Neuronal stem cell (in vitro differentiated cells): Measurements from ENCODE around the gene ZMYND10.

Source experiments
- DNase-seq: peaks from one replicate; pipeline ENCODE4 v3.0.0-alpha.2; 2013; ENCODE audit warnings: low spot score
- H2AFZ ChIP-seq: one replicate; pipeline ENCODE4 v1.6.1; 2013; ENCODE audit warnings: mild to moderate bottlenecking, low read length, inconsistent platforms
- H2AK5ac ChIP-seq: 2 replicates; pipeline ENCODE4 v1.6.1; 2013; ENCODE audit warnings: low read depth, mild to moderate bottlenecking, inconsistent platforms, low read length, moderate library complexity, mixed read lengths
- H2BK120ac ChIP-seq: 2 replicates; pipeline ENCODE4 v1.6.1; 2013; ENCODE audit warnings: low read depth, mild to moderate bottlenecking, inconsistent platforms, low read length, moderate library complexity, mixed read lengths
- H2BK12ac ChIP-seq: one replicate; pipeline ENCODE4 v1.6.1; 2013; ENCODE audit warnings: low read length, inconsistent platforms
- H2BK15ac ChIP-seq: 2 replicates; pipeline ENCODE4 v1.6.1; 2013; ENCODE audit warnings: mild to moderate bottlenecking, low read length, inconsistent platforms, mixed read lengths
- H2BK5ac ChIP-seq: one replicate; pipeline ENCODE4 v1.6.1; 2013; ENCODE audit warnings: inconsistent platforms, mild to moderate bottlenecking, low read length, moderate library complexity
- H3K14ac ChIP-seq: one replicate; pipeline ENCODE4 v1.6.1; 2013; ENCODE audit warnings: low read length, inconsistent platforms
- H3K18ac ChIP-seq: 2 replicates; pipeline ENCODE4 v1.6.1; 2013; ENCODE audit warnings: low read length, inconsistent platforms
- H3K23ac ChIP-seq: 2 replicates; pipeline ENCODE4 v1.6.1; 2013; ENCODE audit warnings: low read depth, mild to moderate bottlenecking, mixed read lengths, low read length, inconsistent platforms; ENCODE audit not compliant: poor library complexity
- H3K27ac ChIP-seq: replicated peaks from 3 replicates; pipeline ENCODE4 v1.5.1; 2013; ENCODE audit warnings: low read length, inconsistent platforms
- H3K27me3 ChIP-seq, 3 experiments: 2 replicates each; pipeline ENCODE4 v1.6.1; 2013; ENCODE audit warnings: low read length in 3 of 3, mild to moderate bottlenecking in 2 of 3, inconsistent platforms in 1 of 3, low read depth in 1 of 3, mixed read lengths in 1 of 3, moderate library complexity in 1 of 3; ENCODE audit not compliant: control insufficient read depth in 3 of 3, insufficient read depth in 3 of 3
- H3K36me3 ChIP-seq, 2 donors: replicated peaks in 1 of 2; 2 replicates each; pipeline ENCODE4 v1.6.1; 2013; ENCODE audit warnings: low read length in 2 of 2; ENCODE audit not compliant: control insufficient read depth in 2 of 2, insufficient read depth in 2 of 2
- H3K4ac ChIP-seq: 2 replicates; pipeline ENCODE4 v1.6.1; 2013; ENCODE audit warnings: inconsistent platforms, mild to moderate bottlenecking, low read length, moderate library complexity
- H3K4me1 ChIP-seq, 2 donors: 1 replicate in 1 of 2; 2 replicates in 1 of 2; pipeline ENCODE4 v1.6.1; 2013; ENCODE audit warnings: low read length in 2 of 2, low read depth in 1 of 2; ENCODE audit not compliant: control insufficient read depth in 2 of 2, insufficient read depth in 1 of 2
- H3K4me2 ChIP-seq: one replicate; pipeline ENCODE4 v1.6.1; 2013; ENCODE audit warnings: mild to moderate bottlenecking, low read length, inconsistent platforms; ENCODE audit not compliant: insufficient read depth, poor library complexity, severe bottlenecking
- H3K4me3 ChIP-seq, 2 donors: 2 replicates each; pipeline ENCODE4 v1.5.1; 2013; ENCODE audit warnings: low read length in 2 of 2, mild to moderate bottlenecking in 2 of 2, inconsistent platforms in 1 of 2, moderate library complexity in 1 of 2
- H3K79me1 ChIP-seq: one replicate; pipeline ENCODE4 v1.6.1; 2013; ENCODE audit warnings: low read depth, mild to moderate bottlenecking, inconsistent platforms, low read length, moderate library complexity
- H3K9ac ChIP-seq: one replicate; pipeline ENCODE4 v1.6.1; 2013; ENCODE audit warnings: mild to moderate bottlenecking, low read depth, low read length, inconsistent platforms; ENCODE audit not compliant: poor library complexity
- H3K9me3 ChIP-seq, 2 donors: replicated peaks in 1 of 2; 2 replicates each; pipeline versions ENCODE3 to v1.6.1; 2013; ENCODE audit warnings: low read length in 2 of 2, mild to moderate bottlenecking in 2 of 2, inconsistent platforms in 1 of 2, low read depth in 1 of 2, mixed read lengths in 1 of 2, moderate library complexity in 1 of 2; ENCODE audit not compliant: control insufficient read depth in 2 of 2, insufficient read depth in 1 of 2
- H4K8ac ChIP-seq: one replicate; pipeline ENCODE4 v1.6.1; 2013; ENCODE audit warnings: low read depth, mild to moderate bottlenecking, inconsistent platforms, low read length, moderate library complexity
- H4K91ac ChIP-seq: one replicate; pipeline ENCODE4 v1.6.1; 2013; ENCODE audit warnings: low read length, low read depth, mild to moderate bottlenecking, inconsistent platforms; ENCODE audit not compliant: poor library complexity
- WGBS, 2 donors: extraction: QIAGEN DNeasy Blood & Tissue Kit; methylation state at CpG; one replicate each; pipeline ENCODE4 v1.1.7; 2013; ENCODE audit warnings: missing lambda C conversion rate in 2 of 2, mixed read lengths in 1 of 2; ENCODE audit not compliant: insufficient read length in 2 of 2, insufficient replicate concordance in 1 of 2; ENCODE audit errors: extremely low coverage in 2 of 2; 5-methylcytosine and 5-hydroxymethylcytosine counted together

The ZMYND10 gene

DNA sequence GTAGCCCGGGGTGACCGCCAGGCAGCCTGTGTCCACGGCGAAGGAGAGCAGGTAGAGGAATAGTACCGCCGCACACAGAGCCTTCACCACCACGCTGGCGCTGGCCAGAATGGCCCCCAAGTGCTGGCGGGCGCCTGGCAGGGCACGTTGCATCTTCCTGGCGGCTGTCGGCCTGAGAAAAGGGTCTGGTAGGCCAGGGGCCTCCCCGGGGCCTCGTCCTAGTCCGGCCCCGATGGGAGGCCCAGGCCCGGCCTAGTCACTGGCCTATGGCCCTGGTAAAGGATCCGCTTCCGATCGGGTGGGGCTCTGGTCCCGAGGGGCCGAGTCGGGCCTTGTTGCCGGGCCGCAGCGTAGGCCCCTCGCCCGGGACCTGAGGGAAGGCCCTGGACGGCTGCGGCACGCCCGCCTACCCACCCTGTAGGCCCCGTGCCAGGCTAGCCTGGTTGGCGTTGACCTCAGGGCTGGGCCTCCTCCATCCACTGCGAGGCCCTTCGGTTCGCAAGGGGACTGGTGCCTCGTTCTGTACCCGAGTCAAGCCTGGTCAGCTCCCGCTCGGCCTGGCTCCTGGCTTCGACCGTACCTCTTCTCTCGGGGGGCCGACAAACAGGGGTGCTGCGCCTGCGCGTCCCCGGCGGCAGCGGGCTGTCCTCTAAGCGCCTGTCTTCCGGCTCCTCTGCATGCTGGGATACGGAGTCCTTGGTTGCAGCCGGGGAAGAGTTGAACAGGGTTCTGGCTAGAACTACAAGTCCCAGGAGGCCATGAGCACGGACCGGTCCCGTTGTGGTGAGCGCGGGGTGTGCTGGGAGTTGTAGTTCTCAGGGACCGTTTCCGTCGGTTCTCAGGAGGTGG is 13.6 kb upstream of the ZMYND10 start, which contains the start of gene TMEM115:
Gene TMEM115 (minus strand): TSS at position 611 of the 849 bp plus-strand sequence. CDS start 458 bp downstream, at position 153.
- Histone ChIP-seq H3K4me2 (peak within 1 kb of the TSS; percentile 94), H3K9me3 (no peaks in the 10 kb centered on the region), H3K27me3 (peaks cover 0 to 19% (median 2%) of the 10 kb centered on the region in 3 experiments), H2AK5ac (peak within 1 kb of the TSS; percentile 79), H3K4me3 (peak within 1 kb of the TSS; percentile 96), H2BK15ac (no peak within 1 kb of the TSS), H3K36me3 (peaks cover 27 to 41% of the 10 kb centered on the region in 2 donors), H3K4ac (peak within 1 kb of the TSS; percentile 12), H3K14ac (peak within 1 kb of the TSS; percentile 87), H4K8ac (no peak within 1 kb of the TSS), H2BK120ac (no peak within 1 kb of the TSS), H3K4me1 (peaks cover 27 to 29% of the 10 kb centered on the region in 2 donors), H3K79me1 (peaks cover 15% of the 10 kb centered on the region), H3K18ac (peak within 1 kb of the TSS; percentile 98), H3K27ac (no peak within 1 kb of the TSS), H4K91ac (no peak within 1 kb of the TSS), H2BK12ac (no peak within 1 kb of the TSS), H2AFZ (peak within 1 kb of the TSS; percentile 92), H3K23ac (peak within 1 kb of the TSS; percentile 95), H3K9ac (peak within 1 kb of the TSS; percentile 100), H2BK5ac (peak within 1 kb of the TSS; percentile 40)
- peak; percentile 96 for DNase-seq
- WGBS, 2 donors, result no CpG with 5 or more reads among the region's 64 CpGs

- H3K36me3 ChIP-seq, result peaks cover 33 to 48% of the 10 kb centered on the region in 2 donors
- H3K4me1 ChIP-seq, result peaks cover 27 to 28% of the 10 kb centered on the region in 2 donors
- WGBS, 2 donors, result no CpG with 5 or more reads among the region's 24 CpGs
- no peak overlapping the region for H4K91ac ChIP-seq
- no peak overlapping the region for H2BK12ac ChIP-seq
- H3K18ac ChIP-seq, result no peak overlapping the region
- H2BK120ac ChIP-seq, result no peak overlapping the region
- peak overlapping the region; percentile 40 for H2BK5ac ChIP-seq
- H3K79me1 ChIP-seq, result peaks cover 15% of the 10 kb centered on the region
- H2AFZ ChIP-seq, result no peak overlapping the region
- H3K9ac ChIP-seq, result peak overlapping the region; percentile 100
- H3K4me2 ChIP-seq, result peak overlapping the region; percentile 94
- H4K8ac ChIP-seq, result no peak overlapping the region
- peak overlapping the region; percentile 95 for H3K23ac ChIP-seq
- H3K14ac ChIP-seq, result peak overlapping the region; percentile 58
- peaks cover 0 to 12% (median 0%) of the 10 kb centered on the region in 3 experiments for H3K27me3 ChIP-seq
- peak overlapping the region; percentile 79 for H2AK5ac ChIP-seq
- H3K4ac ChIP-seq, result no peak overlapping the region
- H3K9me3 ChIP-seq, result no peaks in the 10 kb centered on the region
- no peak overlapping the region for H2BK15ac ChIP-seq
- DNase-seq, result no peak
- H3K4me3 ChIP-seq, result peak overlapping the region; percentile 96
- H3K27ac ChIP-seq, result no peak overlapping the region
Measured at GRCh38 chr3:50358355-50358910, 12.9 kb upstream of the ZMYND10 start.

- Histone ChIP-seq H3K79me1 (peaks cover 15% of the 10 kb centered on the region), H3K4me3 (peak overlapping the region; percentile 20 to 96), H2BK120ac (no peak overlapping the region), H3K4me1 (peaks cover 27 to 28% of the 10 kb centered on the region in 2 donors), H4K8ac (peak overlapping the region; percentile 73), H3K27ac (no peak overlapping the region), H3K14ac (no peak overlapping the region), H3K4ac (no peak overlapping the region), H3K36me3 (peaks cover 40 to 57% of the 10 kb centered on the region in 2 donors), H2BK5ac (no peak overlapping the region), H4K91ac (no peak overlapping the region), H3K4me2 (peak overlapping the region; percentile 36), H3K27me3 (peaks cover 0 to 6% (median 0%) of the 10 kb centered on the region in 3 experiments), H3K9ac (peak overlapping the region; percentile 34), H3K18ac (no peak overlapping the region), H3K9me3 (no peaks in the 10 kb centered on the region), H2AK5ac (no peak overlapping the region), H2BK15ac (no peak overlapping the region), H2AFZ (no peak overlapping the region), H3K23ac (no peak overlapping the region), H2BK12ac (no peak overlapping the region)
- DNase-seq, result no peak
- no CpG with 5 or more reads among the region's 1 CpG for WGBS, 2 donors
Measured at GRCh38 chr3:50357481-50357880, 11.9 kb upstream of the ZMYND10 start.

DNA sequence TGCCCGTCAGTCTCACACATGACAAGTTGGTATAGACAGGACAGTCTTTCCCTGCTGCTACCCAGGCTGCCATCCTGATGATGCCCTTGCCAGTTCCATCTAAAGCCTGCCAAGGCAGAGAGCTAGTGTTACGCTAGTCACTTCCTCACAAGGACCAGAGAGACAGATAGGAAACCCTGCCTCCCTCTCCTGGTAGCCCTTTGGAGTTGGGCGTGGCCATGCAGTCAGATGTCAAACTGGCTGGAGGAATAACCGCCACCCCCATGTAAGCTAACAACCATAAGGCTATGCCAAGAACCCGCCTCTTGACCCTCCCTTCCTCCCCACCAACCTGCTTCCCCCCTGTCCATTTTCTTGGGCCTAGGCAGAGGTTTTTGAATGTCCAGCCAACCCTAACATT is 11.0 kb upstream of the ZMYND10 start:
- no peak overlapping the region for H2BK12ac ChIP-seq
- peaks cover 40 to 57% of the 10 kb centered on the region in 2 donors for H3K36me3 ChIP-seq
- no peak overlapping the region for H3K4ac ChIP-seq
- H2BK15ac ChIP-seq, result no peak overlapping the region
- no peak for DNase-seq
- peak overlapping the region in 1 of 2 donors; percentile 96 for H3K4me3 ChIP-seq
- H2BK5ac ChIP-seq, result no peak overlapping the region
- H3K4me1 ChIP-seq, result peaks cover 27 to 28% of the 10 kb centered on the region in 2 donors
- H3K27me3 ChIP-seq, result peaks cover 0 to under 1% (median 0%) of the 10 kb centered on the region in 3 experiments
- WGBS, 2 donors, result no CpG with 5 or more reads among the region's 5 CpGs
- no peak overlapping the region for H2AFZ ChIP-seq
- no peak overlapping the region for H4K91ac ChIP-seq
- H2AK5ac ChIP-seq, result no peak overlapping the region
- no peak overlapping the region for H3K14ac ChIP-seq
- H3K4me2 ChIP-seq, result no peak overlapping the region
- no peaks in the 10 kb centered on the region for H3K9me3 ChIP-seq
- no peak overlapping the region for H3K27ac ChIP-seq
- H3K79me1 ChIP-seq, result peaks cover 15% of the 10 kb centered on the region
- H3K9ac ChIP-seq, result peak overlapping the region; percentile 17
- no peak overlapping the region for H4K8ac ChIP-seq
- H2BK120ac ChIP-seq, result no peak overlapping the region
- H3K18ac ChIP-seq, result no peak overlapping the region
- no peak overlapping the region for H3K23ac ChIP-seq
